HCT116 (cell line): ENCODE measurements around the gene C1orf116. TPM values are rescaled to one million over a fixed set of nuclear protein-coding genes. Genes with fewer than 3 reads are reported as not detected.

Experiments
- ATAC-seq: fragments of 200-7000 bp; cut with Tn5 transposase; 2 replicates; pipeline ENCODE4 v1.9.1; 2020; ENCODE audit warnings: mild to moderate bottlenecking, moderate library complexity
- BruUV-seq: library from RNA; stranded (reverse); fragments of 400-500 nt; replicated peaks from 2 replicates; lab custom pipeline; 2021; lab: Mats Ljungman, UMichigan
- CTCF ChIA-PET: fragments of 300-600 bp; sonication (Branson Sonifier 250); formaldehyde crosslinking; loops from one replicate; lab custom pipeline; 2021; ENCODE audit warnings: antibody characterized with exemption; lab: Charles Lee
- POLR2A ChIA-PET: fragments of 300-600, 350-600 bp; sonication (Branson Sonifier 250); formaldehyde crosslinking; loops from one replicate; lab custom pipeline; 2021; ENCODE audit warnings: antibody characterized with exemption; lab: Charles Lee
- RAD21 ChIA-PET, 2 experiments: fragments of 300-600 bp; sonication (Branson Sonifier 250); formaldehyde crosslinking; loops; one replicate each; lab custom pipeline; 2023; ENCODE audit warnings: low total read pairs in 2 of 2; ENCODE audit not compliant: uncharacterized antibody in 2 of 2, unreplicated experiment in 2 of 2, low non-redundant PET in 1 of 2; lab: Charles Lee
- DNase-seq: peaks from one replicate; pipeline ENCODE4 v3.0.0-alpha.2; 2010; ENCODE audit warnings: low read depth, low spot score
- H2AFZ ChIP-seq: fragments of 200-600 bp; shearing (Covaris generic), sonication (generic); 2 replicates; pipeline ENCODE4 v1.6.1; 2017; ENCODE audit warnings: low read depth, mixed run types, mixed read lengths, antibody characterized with exemption, low read length; ENCODE audit not compliant: poor library complexity, severe bottlenecking
- H3K27ac ChIP-seq: 2 replicates; pipeline ENCODE4 v1.5.1; 2012; ENCODE audit warnings: low read depth, low read length
- H3K27me3 ChIP-seq: fragments of 200-600 bp; sonication (generic); 2 replicates; pipeline ENCODE4 v1.6.1; 2016; ENCODE audit warnings: mixed run types, low read length, mixed read lengths; ENCODE audit not compliant: insufficient read depth
- H3K36me3 ChIP-seq, 2 experiments: fragments of 200-500 bp in 1 of 2; fragments of 200-600 bp in 1 of 2; sonication (Bioruptor generic) in 1 of 2; sonication (generic) in 1 of 2; 2 replicates each; pipeline versions ENCODE4 v1.5.1 to v1.6.1; 2014 to 2016; ENCODE audit warnings: low read length in 2 of 2, inconsistent platforms in 1 of 2, mixed read lengths in 1 of 2, mixed run types in 1 of 2; ENCODE audit not compliant: insufficient read depth in 2 of 2, control insufficient read depth in 1 of 2
- H3K4me1 ChIP-seq, 2 experiments: fragments of 200-600 bp in 1 of 2; sonication (generic) in 1 of 2; 2 replicates each; pipeline versions ENCODE4 v1.5.1 to v1.6.1; 2012 to 2017; ENCODE audit warnings: low read length in 2 of 2, inconsistent platforms in 1 of 2, mild to moderate bottlenecking in 1 of 2, mixed read lengths in 1 of 2, mixed run types in 1 of 2, moderate library complexity in 1 of 2; ENCODE audit not compliant: insufficient read depth in 2 of 2, control insufficient read depth in 1 of 2
- H3K4me2 ChIP-seq: fragments of 200-600 bp; sonication (generic); 2 replicates; pipeline ENCODE4 v1.6.1; 2017; ENCODE audit warnings: mixed run types, low read length, mixed read lengths
- H3K4me3 ChIP-seq, 2 experiments: fragments of 200-600 bp in 1 of 2; sonication (generic) in 1 of 2; replicated peaks in 1 of 2; 2 replicates each; pipeline ENCODE4 v1.5.1; 2011 to 2016; ENCODE audit warnings: low read length in 2 of 2, control low read depth in 1 of 2, low read depth in 1 of 2, mild to moderate bottlenecking in 1 of 2, mixed read lengths in 1 of 2, mixed run types in 1 of 2
- H3K79me2 ChIP-seq: fragments of 200-600 bp; sonication (generic); 2 replicates; pipeline ENCODE4 v1.6.1; 2017; ENCODE audit warnings: mild to moderate bottlenecking, mixed run types, low read length, moderate library complexity, mixed read lengths; ENCODE audit not compliant: insufficient read depth
- H3K9ac ChIP-seq: fragments of 200-600 bp; sonication (generic); 2 replicates; pipeline ENCODE4 v1.6.1; 2016; ENCODE audit warnings: low read length, mixed read lengths
- H3K9me2 ChIP-seq: fragments of 200-600 bp; sonication (generic), shearing (Covaris generic); 2 replicates; pipeline ENCODE4 v1.6.1; 2017; ENCODE audit warnings: mixed run types, mild to moderate bottlenecking, moderate library complexity; ENCODE audit not compliant: insufficient read depth
- H3K9me3 ChIP-seq, 2 experiments: fragments of 200-500 bp in 1 of 2; fragments of 200-600 bp in 1 of 2; sonication (Bioruptor generic) in 1 of 2; sonication (generic) in 1 of 2; 2 replicates each; pipeline ENCODE4 v1.6.1; 2014 to 2017; ENCODE audit warnings: low read length in 2 of 2, mixed read lengths in 2 of 2, inconsistent platforms in 1 of 2, low read depth in 1 of 2, mild to moderate bottlenecking in 1 of 2, mixed run types in 1 of 2, moderate library complexity in 1 of 2; ENCODE audit not compliant: control insufficient read depth in 1 of 2, insufficient read depth in 1 of 2
- H4K20me1 ChIP-seq: fragments of 200-600 bp; sonication (generic), shearing (Covaris generic); 2 replicates; pipeline ENCODE4 v1.6.1; 2017; ENCODE audit warnings: mixed run types, mild to moderate bottlenecking, moderate library complexity; ENCODE audit not compliant: insufficient read depth
- CBX3 ChIP-seq: IDR thresholded peaks from 2 replicates; pipeline ENCODE4 v1.6.1; 2012; ENCODE audit warnings: low read depth
- EGR1 ChIP-seq: IDR thresholded peaks from 2 replicates; pipeline ENCODE4 v1.6.1; 2012; ENCODE audit warnings: low read depth
- EZH2 ChIP-seq: fragments of 200-600 bp; sonication (generic); IDR thresholded peaks from 2 replicates; pipeline ENCODE4 v1.6.1; 2017; ENCODE audit warnings: antibody characterized with exemption, mixed run types
- FOSL1 ChIP-seq: IDR thresholded peaks from 2 replicates; pipeline ENCODE4 v1.6.1; 2012; ENCODE audit warnings: low read depth
- POLR2A ChIP-seq: IDR thresholded peaks from 2 replicates; pipeline ENCODE4 v1.7.0; 2011; ENCODE audit warnings: borderline replicate concordance; ENCODE audit not compliant: insufficient read depth, insufficient read length; ENCODE audit errors: extremely low read depth
- SIN3A ChIP-seq: IDR thresholded peaks from 2 replicates; pipeline ENCODE4 v1.6.1; 2012; ENCODE audit warnings: low read depth
- SP1 ChIP-seq: IDR thresholded peaks from 2 replicates; pipeline ENCODE4 v1.6.1; 2012; ENCODE audit warnings: low read depth
- TCF7L2 ChIP-seq: IDR thresholded peaks from 2 replicates; pipeline ENCODE4 v1.7.0; 2011; ENCODE audit warnings: borderline replicate concordance, inconsistent platforms; ENCODE audit not compliant: insufficient read depth, insufficient read length; ENCODE audit errors: extremely low read depth
- YY1 ChIP-seq: IDR thresholded peaks from 2 replicates; pipeline ENCODE4 v1.6.1; 2011; ENCODE audit warnings: low read length, low read depth, moderate library complexity, mild to moderate bottlenecking; ENCODE audit not compliant: insufficient replicate concordance; ENCODE audit errors: extremely low read depth
- ZFX ChIP-seq: fragments of 450-650 bp; IDR thresholded peaks from 2 replicates; pipeline ENCODE4 v1.6.1; 2017
- ZNF274 ChIP-seq: fragments of 200-500 bp; sonication (Bioruptor generic); IDR thresholded peaks from 2 replicates; pipeline ENCODE4 v1.6.1; 2014; ENCODE audit warnings: mild to moderate bottlenecking, low read depth, low read length, inconsistent platforms
- intact Hi-C: fragments of 100-400 bp; cut with micrococcal nuclease; formaldehyde crosslinking; loops from 2 replicates; pipeline ENCODE4 v1.10.0; 2022
- total RNA-seq: library from RNA; stranded (reverse); gene quantifications from one replicate; pipeline ENCODE4 v1.2.1, GENCODE V29; 2021; ENCODE audit not compliant: unreplicated experiment
- TF ChIP-seq, protein P1 (sequence below): IDR thresholded peaks from 2 replicates; pipeline ENCODE4 v1.6.1; 2012
- TF ChIP-seq, protein P2 (sequence below): IDR thresholded peaks from 2 replicates; pipeline ENCODE4 v1.6.1; 2012
- TF ChIP-seq, protein P3 (sequence below): IDR thresholded peaks from 2 replicates; pipeline ENCODE4 v1.6.1; 2011; ENCODE audit warnings: mild to moderate bottlenecking, low read length, moderate library complexity; ENCODE audit not compliant: insufficient replicate concordance; ENCODE audit errors: extremely low read depth

Gene C1orf116
- total RNA-seq, 1 experiment from 2014 or later: 3.6 TPM

DNA sequence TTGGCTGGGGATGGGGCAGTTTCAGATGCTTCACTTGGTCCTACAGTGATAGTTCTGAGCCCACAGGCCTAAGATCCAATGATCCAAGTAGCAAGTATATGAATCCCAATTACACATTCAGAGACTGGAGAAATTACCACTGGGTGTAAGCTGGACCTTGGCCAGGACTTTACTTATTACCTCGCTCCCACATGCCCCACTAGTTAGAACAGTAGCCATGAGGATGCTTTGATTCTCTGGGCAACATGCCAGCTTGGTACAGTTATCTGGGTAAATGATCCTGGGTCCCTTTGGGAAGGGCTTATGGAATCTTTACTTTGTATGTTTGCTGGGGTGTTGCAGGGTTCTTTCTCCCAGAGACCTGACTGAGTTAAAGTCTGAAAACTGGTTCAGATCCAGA, 57.2 kb downstream of the C1orf116 start:
- no TSS peak for BruUV-seq
- no peaks in the 10 kb centered on the region for H3K4me1 ChIP-seq
- RAD21 ChIA-PET: no interaction called here
- H3K4me3 ChIP-seq: no peak overlapping the region
- TF ChIP-seq, protein P1, sequence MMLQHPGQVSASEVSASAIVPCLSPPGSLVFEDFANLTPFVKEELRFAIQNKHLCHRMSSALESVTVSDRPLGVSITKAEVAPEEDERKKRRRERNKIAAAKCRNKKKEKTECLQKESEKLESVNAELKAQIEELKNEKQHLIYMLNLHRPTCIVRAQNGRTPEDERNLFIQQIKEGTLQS: no peak
- TF ChIP-seq, protein P2, sequence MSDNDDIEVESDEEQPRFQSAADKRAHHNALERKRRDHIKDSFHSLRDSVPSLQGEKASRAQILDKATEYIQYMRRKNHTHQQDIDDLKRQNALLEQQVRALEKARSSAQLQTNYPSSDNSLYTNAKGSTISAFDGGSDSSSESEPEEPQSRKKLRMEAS: no peak
- TF ChIP-seq FOSL1: no peak
- no peak for TF ChIP-seq EGR1
- no peak for TF ChIP-seq POLR2A
- no peak for TF ChIP-seq SIN3A
- no peak for TF ChIP-seq ZFX
- no peak for TF ChIP-seq ZNF274
- TF ChIP-seq, protein P3, sequence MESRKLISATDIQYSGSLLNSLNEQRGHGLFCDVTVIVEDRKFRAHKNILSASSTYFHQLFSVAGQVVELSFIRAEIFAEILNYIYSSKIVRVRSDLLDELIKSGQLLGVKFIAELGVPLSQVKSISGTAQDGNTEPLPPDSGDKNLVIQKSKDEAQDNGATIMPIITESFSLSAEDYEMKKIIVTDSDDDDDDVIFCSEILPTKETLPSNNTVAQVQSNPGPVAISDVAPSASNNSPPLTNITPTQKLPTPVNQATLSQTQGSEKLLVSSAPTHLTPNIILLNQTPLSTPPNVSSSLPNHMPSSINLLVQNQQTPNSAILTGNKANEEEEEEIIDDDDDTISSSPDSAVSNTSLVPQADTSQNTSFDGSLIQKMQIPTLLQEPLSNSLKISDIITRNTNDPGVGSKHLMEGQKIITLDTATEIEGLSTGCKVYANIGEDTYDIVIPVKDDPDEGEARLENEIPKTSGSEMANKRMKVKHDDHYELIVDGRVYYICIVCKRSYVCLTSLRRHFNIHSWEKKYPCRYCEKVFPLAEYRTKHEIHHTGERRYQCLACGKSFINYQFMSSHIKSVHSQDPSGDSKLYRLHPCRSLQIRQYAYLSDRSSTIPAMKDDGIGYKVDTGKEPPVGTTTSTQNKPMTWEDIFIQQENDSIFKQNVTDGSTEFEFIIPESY: no peak
- no peak for TF ChIP-seq EZH2
- TF ChIP-seq TCF7L2: no peak
- TF ChIP-seq YY1: no peak
- no peak for TF ChIP-seq CBX3
- TF ChIP-seq SP1: no peak
- 0 out of 2 replicates have a peak, but pooled peaks cover 7% of the 10 kb centered on the region for H3K27me3 ChIP-seq
- H2AFZ ChIP-seq: no peak overlapping the region
- no peaks in the 10 kb centered on the region for H3K36me3 ChIP-seq
- no peaks in the 10 kb centered on the region for H3K9me3 ChIP-seq
- no peak for DNase-seq
- no peaks in the 10 kb centered on the region for H3K79me2 ChIP-seq
- intact Hi-C loops: no loop called here
- H3K9me2 ChIP-seq: no peaks in the 10 kb centered on the region
- CTCF ChIA-PET: no interaction called here
- no peak overlapping the region for H3K27ac ChIP-seq
- no peak for ATAC-seq
- no peak overlapping the region for H3K4me2 ChIP-seq
- POLR2A ChIA-PET: no interaction called here
- no peak overlapping the region for H3K9ac ChIP-seq
- H4K20me1 ChIP-seq: no peaks in the 10 kb centered on the region
